GM23338 (cell line): ENCODE data around the gene PDE4D. TPM values are rescaled to one million over a fixed set of nuclear protein-coding genes. Genes with fewer than 3 reads are reported as not detected.

ENCODE experiments used
- ATAC-seq: fragments of 200-7000 bp; cut with Tn5 transposase; 3 replicates; pipeline ENCODE4 v1.9.1; 2020
- DNase-seq: peaks from one replicate; pipeline ENCODE4 v3.0.0-alpha.2; 2015; ENCODE audit warnings: low spot score
- H2AFZ ChIP-seq: fragments of 200-600 bp; sonication (generic); 2 replicates; pipeline ENCODE4 v1.8.0; 2016; ENCODE audit warnings: antibody characterized with exemption, mild to moderate bottlenecking, moderate library complexity
- H3F3A ChIP-seq: fragments of 200-600 bp; sonication (generic); replicated peaks from 2 replicates; pipeline ENCODE4 v1.8.0; 2017; ENCODE audit warnings: antibody characterized with exemption, mixed run types, low read depth
- H3K27ac ChIP-seq: fragments of 200-600 bp; sonication (generic); 2 replicates; pipeline ENCODE4 v1.6.1; 2016; ENCODE audit warnings: low read depth
- H3K27me3 ChIP-seq: fragments of 200-600 bp; sonication (generic); 2 replicates; pipeline ENCODE4 v1.8.0; 2016; ENCODE audit warnings: mild to moderate bottlenecking, mixed run types, moderate library complexity; ENCODE audit not compliant: insufficient read depth
- H3K36me3 ChIP-seq: fragments of 200-600 bp; sonication (generic); 2 replicates; pipeline ENCODE4 v1.8.0; 2016; ENCODE audit warnings: mild to moderate bottlenecking; ENCODE audit not compliant: insufficient read depth
- H3K4me1 ChIP-seq: fragments of 200-600 bp; sonication (generic); 2 replicates; pipeline ENCODE4 v1.8.0; 2016; ENCODE audit warnings: mild to moderate bottlenecking, moderate library complexity; ENCODE audit not compliant: insufficient read depth
- H3K4me2 ChIP-seq: fragments of 200-600 bp; sonication (generic); 2 replicates; pipeline ENCODE4 v1.7.1; 2017; ENCODE audit warnings: mixed run types
- H3K4me3 ChIP-seq: fragments of 200-600 bp; sonication (generic); 2 replicates; pipeline ENCODE4 v1.6.1; 2016; ENCODE audit warnings: mixed run types
- H3K79me2 ChIP-seq: fragments of 200-600 bp; sonication (generic); replicated peaks from 2 replicates; pipeline ENCODE4 v1.8.0; 2017; ENCODE audit warnings: mild to moderate bottlenecking; ENCODE audit not compliant: insufficient read depth
- H3K9me2 ChIP-seq: fragments of 200-600 bp; sonication (generic); 2 replicates; pipeline ENCODE4 v1.8.0; 2017; ENCODE audit not compliant: insufficient read depth
- H4K20me1 ChIP-seq: fragments of 200-600 bp; sonication (generic); replicated peaks from 2 replicates; pipeline ENCODE4 v1.8.0; 2017; ENCODE audit warnings: mild to moderate bottlenecking; ENCODE audit not compliant: insufficient read depth
- H3K27ac Mint-ChIP-seq: 2 replicates; pipeline ENCODE4 v1.8.0; 2020; ENCODE audit warnings: inconsistent platforms, mild to moderate bottlenecking, moderate library complexity, mixed read lengths
- H3K27me3 Mint-ChIP-seq: 3 replicates; pipeline ENCODE4 v1.8.0; 2022; ENCODE audit warnings: low read depth, mild to moderate bottlenecking, moderate library complexity, mixed read lengths, inconsistent platforms; ENCODE audit not compliant: insufficient read depth, poor library complexity
- H3K36me3 Mint-ChIP-seq: 3 replicates; pipeline ENCODE4 v1.8.0; 2021; ENCODE audit warnings: low read depth, mild to moderate bottlenecking, inconsistent platforms, moderate library complexity, mixed read lengths
- H3K4me1 Mint-ChIP-seq: 3 replicates; pipeline ENCODE4 v1.8.0; 2020; ENCODE audit warnings: mild to moderate bottlenecking, inconsistent platforms, mixed read lengths
- H3K4me3 Mint-ChIP-seq: 3 replicates; pipeline ENCODE4 v1.8.0; 2021; ENCODE audit warnings: moderate library complexity, mild to moderate bottlenecking, inconsistent platforms, mixed read lengths
- H3K9me3 Mint-ChIP-seq: 3 replicates; pipeline ENCODE4 v1.8.0; 2020; ENCODE audit warnings: moderate library complexity, mild to moderate bottlenecking, inconsistent platforms, mixed read lengths
- CREB1 ChIP-seq: fragments of 250-450 bp; sonication (Bioruptor Pico); IDR thresholded peaks from 2 replicates; pipeline ENCODE4 v1.5.0; 2020; ENCODE audit warnings: low read depth, mild to moderate bottlenecking, moderate library complexity
- EZH2 ChIP-seq: fragments of 200-600 bp; sonication (generic); IDR thresholded peaks from one replicate; pipeline ENCODE4 v1.8.0; 2017; ENCODE audit warnings: antibody characterized with exemption, mild to moderate bottlenecking, low read depth; ENCODE audit not compliant: unreplicated experiment
- EZH2phosphoT487 ChIP-seq: fragments of 200-600 bp; sonication (generic); IDR thresholded peaks from one replicate; pipeline ENCODE4 v1.8.1; 2018; ENCODE audit warnings: antibody characterized with exemption; ENCODE audit not compliant: unreplicated experiment
- NANOG ChIP-seq: IDR thresholded peaks from 2 replicates; pipeline ENCODE4 v1.6.1; 2016; ENCODE audit warnings: antibody characterized with exemption, borderline replicate concordance
- POLR2AphosphoS5 ChIP-seq: IDR thresholded peaks from 2 replicates; pipeline ENCODE4 v1.6.1; 2016; ENCODE audit warnings: antibody characterized with exemption, low read depth
- STAT1 ChIP-seq: IDR thresholded peaks from one replicate; pipeline ENCODE4 v1.6.1; 2016; ENCODE audit warnings: antibody characterized with exemption; ENCODE audit not compliant: unreplicated experiment
- ZNF114 ChIP-seq: fragments of 250-450 bp; sonication (Bioruptor Pico); IDR thresholded peaks from 2 replicates; pipeline ENCODE4 v1.5.0; 2020; ENCODE audit warnings: mild to moderate bottlenecking, moderate library complexity
- ZNF331 ChIP-seq: fragments of 250-450 bp; sonication (Bioruptor Pico); IDR thresholded peaks from 2 replicates; pipeline ENCODE4 v1.5.0; 2020; ENCODE audit warnings: low read depth, mild to moderate bottlenecking, moderate library complexity
- polyA plus RNA-seq: library from polyadenylated mRNA; unstranded; fragments of >200 nt; fragmentation: Nextera tagmentation; extraction: Ambion mirVana; gene quantifications from 2 replicates; pipeline ENCODE4 v1.2.1, GENCODE V29; 2016
- total RNA-seq: library from RNA; depleted of rRNA; stranded (reverse); fragments of >200 nt; shearing (Covaris generic); gene quantifications from 2 replicates; pipeline ENCODE4 v1.2.3, GENCODE V29; 2014
- TF ChIP-seq, protein P1 (sequence below): fragments of 250-450 bp; sonication (Bioruptor Pico); IDR thresholded peaks from 2 replicates; pipeline ENCODE4 v1.5.0; 2020; ENCODE audit warnings: mild to moderate bottlenecking, moderate library complexity
- TF ChIP-seq, protein P2 (sequence below): IDR thresholded peaks from one replicate; pipeline ENCODE4 v1.6.1; 2018; ENCODE audit warnings: antibody characterized with exemption; ENCODE audit not compliant: unreplicated experiment
- TF ChIP-seq, protein P3 (sequence below): IDR thresholded peaks from 2 replicates; pipeline ENCODE4 v1.6.1; 2016; ENCODE audit warnings: antibody characterized with exemption

Gene PDE4D
- total and polyA plus RNA-seq, 2 experiments from 2014 or later: 2.1 to 4.7 TPM

DNA sequence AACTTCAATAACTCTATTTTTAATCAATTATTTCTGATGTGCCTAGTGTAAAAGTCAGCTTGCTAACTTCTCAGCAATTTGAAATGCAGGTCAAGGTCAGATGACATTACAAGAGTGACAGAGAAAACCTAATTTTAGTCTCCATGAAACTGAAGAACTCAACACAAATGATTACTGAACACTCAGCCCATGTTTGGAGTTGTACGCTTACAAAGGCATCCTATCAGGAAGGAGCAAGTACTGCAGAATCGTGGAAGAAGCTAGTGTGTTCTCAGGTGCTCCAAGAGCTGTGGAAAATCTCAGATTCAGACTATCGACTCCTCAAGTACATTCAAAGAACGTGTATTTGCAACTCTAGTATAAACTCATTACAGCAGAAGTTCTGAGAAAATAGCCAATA is 526.7 kb downstream of the PDE4D start:
- Histone ChIP-seq H3K79me2 (no peaks in the 10 kb centered on the region), H3K4me1 (no peaks in the 10 kb centered on the region), H2AFZ (no peak overlapping the region), H3K4me2 (no peak overlapping the region), H4K20me1 (no peaks in the 10 kb centered on the region), H3K27me3 (no peaks in the 10 kb centered on the region), H3K36me3 (no peaks in the 10 kb centered on the region), H3K27ac (no peak overlapping the region), H3F3A (no peaks in the 10 kb centered on the region), H3K9me2 (no peaks in the 10 kb centered on the region), H3K4me3 (no peak overlapping the region)
- H3K4me1 Mint-ChIP-seq: peaks cover 9% of the 10 kb centered on the region; the same call in 2 of the 3 replicates
- H3K27me3 Mint-ChIP-seq: peaks cover 2% of the 10 kb centered on the region
- H3K9me3 Mint-ChIP-seq: no peaks in the 10 kb centered on the region
- no peaks in the 10 kb centered on the region for H3K36me3 Mint-ChIP-seq
- TF ChIP-seq EZH2phosphoT487 (no peak), POLR2AphosphoS5 (no peak)
- H3K4me3 Mint-ChIP-seq: no peak overlapping the region
- no peak overlapping the region for H3K27ac Mint-ChIP-seq
- ATAC-seq: no peak
- no peak for DNase-seq

DNA sequence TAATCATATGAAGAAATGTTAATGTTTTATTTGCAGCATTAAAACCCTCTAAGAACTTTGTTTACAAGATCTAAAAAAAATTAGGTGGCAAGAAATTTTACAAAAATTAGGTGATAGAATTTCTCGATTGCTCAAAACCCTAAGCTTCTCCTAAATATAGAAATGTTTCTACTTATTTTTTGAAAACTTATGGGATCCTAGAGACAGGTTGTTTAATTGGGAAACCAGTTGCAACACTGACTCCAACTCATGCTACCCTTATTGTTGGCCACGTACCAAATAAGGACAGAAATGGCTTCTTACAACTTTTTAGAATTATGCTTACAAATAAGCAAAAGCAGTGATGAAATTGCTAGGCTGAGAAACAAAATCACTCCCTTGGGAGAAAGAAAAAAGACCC is 531.1 kb downstream of the PDE4D start:
- Histone ChIP-seq H3F3A (no peaks in the 10 kb centered on the region), H3K27me3 (no peaks in the 10 kb centered on the region), H3K4me3 (no peak overlapping the region), H2AFZ (no peak overlapping the region), H3K36me3 (no peaks in the 10 kb centered on the region), H3K4me2 (no peak overlapping the region), H3K9me2 (no peaks in the 10 kb centered on the region), H3K4me1 (peaks cover 18% of the 10 kb centered on the region), H4K20me1 (no peaks in the 10 kb centered on the region), H3K27ac (no peak overlapping the region), H3K79me2 (no peaks in the 10 kb centered on the region)
- Mint-ChIP-seq H3K4me1 (peaks cover 24% of the 10 kb centered on the region), H3K27ac (no peak overlapping the region), H3K36me3 (no peaks in the 10 kb centered on the region), H3K27me3 (peaks cover 2% of the 10 kb centered on the region), H3K4me3 (no peak overlapping the region), H3K9me3 (no peaks in the 10 kb centered on the region)
- ATAC-seq (no peak), DNase-seq (no peak)
- no peak for TF ChIP-seq ZNF114 (CRISPR knock-in tag)
- TF ChIP-seq, protein P1, sequence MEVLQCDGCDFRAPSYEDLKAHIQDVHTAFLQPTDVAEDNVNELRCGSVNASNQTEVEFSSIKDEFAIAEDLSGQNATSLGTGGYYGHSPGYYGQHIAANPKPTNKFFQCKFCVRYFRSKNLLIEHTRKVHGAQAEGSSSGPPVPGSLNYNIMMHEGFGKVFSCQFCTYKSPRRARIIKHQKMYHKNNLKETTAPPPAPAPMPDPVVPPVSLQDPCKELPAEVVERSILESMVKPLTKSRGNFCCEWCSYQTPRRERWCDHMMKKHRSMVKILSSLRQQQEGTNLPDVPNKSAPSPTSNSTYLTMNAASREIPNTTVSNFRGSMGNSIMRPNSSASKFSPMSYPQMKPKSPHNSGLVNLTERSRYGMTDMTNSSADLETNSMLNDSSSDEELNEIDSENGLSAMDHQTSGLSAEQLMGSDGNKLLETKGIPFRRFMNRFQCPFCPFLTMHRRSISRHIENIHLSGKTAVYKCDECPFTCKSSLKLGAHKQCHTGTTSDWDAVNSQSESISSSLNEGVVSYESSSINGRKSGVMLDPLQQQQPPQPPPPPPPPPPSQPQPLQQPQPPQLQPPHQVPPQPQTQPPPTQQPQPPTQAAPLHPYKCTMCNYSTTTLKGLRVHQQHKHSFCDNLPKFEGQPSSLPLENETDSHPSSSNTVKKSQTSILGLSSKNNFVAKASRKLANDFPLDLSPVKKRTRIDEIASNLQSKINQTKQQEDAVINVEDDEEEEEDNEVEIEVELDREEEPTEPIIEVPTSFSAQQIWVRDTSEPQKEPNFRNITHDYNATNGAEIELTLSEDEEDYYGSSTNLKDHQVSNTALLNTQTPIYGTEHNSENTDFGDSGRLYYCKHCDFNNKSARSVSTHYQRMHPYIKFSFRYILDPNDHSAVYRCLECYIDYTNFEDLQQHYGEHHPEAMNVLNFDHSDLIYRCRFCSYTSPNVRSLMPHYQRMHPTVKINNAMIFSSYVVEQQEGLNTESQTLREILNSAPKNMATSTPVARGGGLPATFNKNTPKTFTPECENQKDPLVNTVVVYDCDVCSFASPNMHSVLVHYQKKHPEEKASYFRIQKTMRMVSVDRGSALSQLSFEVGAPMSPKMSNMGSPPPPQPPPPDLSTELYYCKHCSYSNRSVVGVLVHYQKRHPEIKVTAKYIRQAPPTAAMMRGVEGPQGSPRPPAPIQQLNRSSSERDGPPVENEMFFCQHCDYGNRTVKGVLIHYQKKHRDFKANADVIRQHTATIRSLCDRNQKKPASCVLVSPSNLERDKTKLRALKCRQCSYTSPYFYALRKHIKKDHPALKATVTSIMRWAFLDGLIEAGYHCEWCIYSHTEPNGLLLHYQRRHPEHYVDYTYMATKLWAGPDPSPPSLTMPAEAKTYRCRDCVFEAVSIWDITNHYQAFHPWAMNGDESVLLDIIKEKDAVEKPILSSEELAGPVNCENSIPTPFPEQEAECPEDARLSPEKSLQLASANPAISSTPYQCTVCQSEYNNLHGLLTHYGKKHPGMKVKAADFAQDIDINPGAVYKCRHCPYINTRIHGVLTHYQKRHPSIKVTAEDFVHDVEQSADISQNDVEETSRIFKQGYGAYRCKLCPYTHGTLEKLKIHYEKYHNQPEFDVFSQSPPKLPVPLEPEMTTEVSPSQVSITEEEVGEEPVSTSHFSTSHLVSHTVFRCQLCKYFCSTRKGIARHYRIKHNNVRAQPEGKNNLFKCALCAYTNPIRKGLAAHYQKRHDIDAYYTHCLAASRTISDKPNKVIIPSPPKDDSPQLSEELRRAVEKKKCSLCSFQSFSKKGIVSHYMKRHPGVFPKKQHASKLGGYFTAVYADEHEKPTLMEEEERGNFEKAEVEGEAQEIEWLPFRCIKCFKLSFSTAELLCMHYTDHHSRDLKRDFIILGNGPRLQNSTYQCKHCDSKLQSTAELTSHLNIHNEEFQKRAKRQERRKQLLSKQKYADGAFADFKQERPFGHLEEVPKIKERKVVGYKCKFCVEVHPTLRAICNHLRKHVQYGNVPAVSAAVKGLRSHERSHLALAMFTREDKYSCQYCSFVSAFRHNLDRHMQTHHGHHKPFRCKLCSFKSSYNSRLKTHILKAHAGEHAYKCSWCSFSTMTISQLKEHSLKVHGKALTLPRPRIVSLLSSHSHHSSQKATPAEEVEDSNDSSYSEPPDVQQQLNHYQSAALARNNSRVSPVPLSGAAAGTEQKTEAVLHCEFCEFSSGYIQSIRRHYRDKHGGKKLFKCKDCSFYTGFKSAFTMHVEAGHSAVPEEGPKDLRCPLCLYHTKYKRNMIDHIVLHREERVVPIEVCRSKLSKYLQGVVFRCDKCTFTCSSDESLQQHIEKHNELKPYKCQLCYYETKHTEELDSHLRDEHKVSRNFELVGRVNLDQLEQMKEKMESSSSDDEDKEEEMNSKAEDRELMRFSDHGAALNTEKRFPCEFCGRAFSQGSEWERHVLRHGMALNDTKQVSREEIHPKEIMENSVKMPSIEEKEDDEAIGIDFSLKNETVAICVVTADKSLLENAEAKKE (CRISPR knock-in tag): no peak
- TF ChIP-seq NANOG: no peak
- TF ChIP-seq, protein P2, sequence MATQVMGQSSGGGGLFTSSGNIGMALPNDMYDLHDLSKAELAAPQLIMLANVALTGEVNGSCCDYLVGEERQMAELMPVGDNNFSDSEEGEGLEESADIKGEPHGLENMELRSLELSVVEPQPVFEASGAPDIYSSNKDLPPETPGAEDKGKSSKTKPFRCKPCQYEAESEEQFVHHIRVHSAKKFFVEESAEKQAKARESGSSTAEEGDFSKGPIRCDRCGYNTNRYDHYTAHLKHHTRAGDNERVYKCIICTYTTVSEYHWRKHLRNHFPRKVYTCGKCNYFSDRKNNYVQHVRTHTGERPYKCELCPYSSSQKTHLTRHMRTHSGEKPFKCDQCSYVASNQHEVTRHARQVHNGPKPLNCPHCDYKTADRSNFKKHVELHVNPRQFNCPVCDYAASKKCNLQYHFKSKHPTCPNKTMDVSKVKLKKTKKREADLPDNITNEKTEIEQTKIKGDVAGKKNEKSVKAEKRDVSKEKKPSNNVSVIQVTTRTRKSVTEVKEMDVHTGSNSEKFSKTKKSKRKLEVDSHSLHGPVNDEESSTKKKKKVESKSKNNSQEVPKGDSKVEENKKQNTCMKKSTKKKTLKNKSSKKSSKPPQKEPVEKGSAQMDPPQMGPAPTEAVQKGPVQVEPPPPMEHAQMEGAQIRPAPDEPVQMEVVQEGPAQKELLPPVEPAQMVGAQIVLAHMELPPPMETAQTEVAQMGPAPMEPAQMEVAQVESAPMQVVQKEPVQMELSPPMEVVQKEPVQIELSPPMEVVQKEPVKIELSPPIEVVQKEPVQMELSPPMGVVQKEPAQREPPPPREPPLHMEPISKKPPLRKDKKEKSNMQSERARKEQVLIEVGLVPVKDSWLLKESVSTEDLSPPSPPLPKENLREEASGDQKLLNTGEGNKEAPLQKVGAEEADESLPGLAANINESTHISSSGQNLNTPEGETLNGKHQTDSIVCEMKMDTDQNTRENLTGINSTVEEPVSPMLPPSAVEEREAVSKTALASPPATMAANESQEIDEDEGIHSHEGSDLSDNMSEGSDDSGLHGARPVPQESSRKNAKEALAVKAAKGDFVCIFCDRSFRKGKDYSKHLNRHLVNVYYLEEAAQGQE: no peak
- TF ChIP-seq CREB1: no peak
- no peak for TF ChIP-seq STAT1
- TF ChIP-seq, protein P3, sequence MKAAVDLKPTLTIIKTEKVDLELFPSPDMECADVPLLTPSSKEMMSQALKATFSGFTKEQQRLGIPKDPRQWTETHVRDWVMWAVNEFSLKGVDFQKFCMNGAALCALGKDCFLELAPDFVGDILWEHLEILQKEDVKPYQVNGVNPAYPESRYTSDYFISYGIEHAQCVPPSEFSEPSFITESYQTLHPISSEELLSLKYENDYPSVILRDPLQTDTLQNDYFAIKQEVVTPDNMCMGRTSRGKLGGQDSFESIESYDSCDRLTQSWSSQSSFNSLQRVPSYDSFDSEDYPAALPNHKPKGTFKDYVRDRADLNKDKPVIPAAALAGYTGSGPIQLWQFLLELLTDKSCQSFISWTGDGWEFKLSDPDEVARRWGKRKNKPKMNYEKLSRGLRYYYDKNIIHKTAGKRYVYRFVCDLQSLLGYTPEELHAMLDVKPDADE: no peak
- no peak for TF ChIP-seq EZH2phosphoT487
- TF ChIP-seq POLR2AphosphoS5: no peak
- TF ChIP-seq EZH2: no peak
- TF ChIP-seq ZNF331 (CRISPR knock-in tag): no peak
